T47D (cell line): ENCODE results near the gene FHIT.

Experiments used
- DNase-seq, 2 experiments: peaks; one replicate each; pipeline versions ENCODE4 v3.0.0 to v3.0.0-alpha.2; 2011 to 2012; ENCODE audit warnings: low read depth in 1 of 2, low spot score in 1 of 2
- JUND ChIP-seq: IDR thresholded peaks from 2 replicates; pipeline ENCODE4 v1.6.1; 2012; ENCODE audit warnings: low read depth
- in situ Hi-C: cut with HindIII; loops from 2 replicates; pipeline ENCODE4 v1.10.0; 2016; ENCODE audit warnings: low sequenced_read_pairs, low pct_unique_long_range_greater_than_20kb

The FHIT gene

DNA sequence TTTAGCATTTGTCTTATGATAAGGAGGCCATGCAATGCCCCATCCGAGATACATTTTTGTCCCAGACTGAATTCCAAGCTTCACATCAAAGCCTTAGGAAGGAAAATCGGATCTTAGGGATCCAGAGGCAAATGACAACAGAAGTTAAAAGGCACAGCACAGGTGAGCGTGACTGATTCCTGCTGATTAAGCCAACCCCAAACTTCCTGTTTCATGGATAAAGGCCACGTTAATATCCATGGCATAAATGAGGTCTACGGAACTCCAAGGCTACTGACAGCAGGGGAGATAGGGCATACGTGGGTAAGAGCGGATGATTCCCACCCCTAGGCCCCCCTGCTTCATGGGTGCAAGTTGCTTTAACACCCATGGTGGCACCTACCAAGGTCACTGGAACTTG, 471.6 kb downstream of the FHIT start:
- in situ Hi-C loops = no loop called here
- no peak for DNase-seq
- no peak for TF ChIP-seq JUND

DNA sequence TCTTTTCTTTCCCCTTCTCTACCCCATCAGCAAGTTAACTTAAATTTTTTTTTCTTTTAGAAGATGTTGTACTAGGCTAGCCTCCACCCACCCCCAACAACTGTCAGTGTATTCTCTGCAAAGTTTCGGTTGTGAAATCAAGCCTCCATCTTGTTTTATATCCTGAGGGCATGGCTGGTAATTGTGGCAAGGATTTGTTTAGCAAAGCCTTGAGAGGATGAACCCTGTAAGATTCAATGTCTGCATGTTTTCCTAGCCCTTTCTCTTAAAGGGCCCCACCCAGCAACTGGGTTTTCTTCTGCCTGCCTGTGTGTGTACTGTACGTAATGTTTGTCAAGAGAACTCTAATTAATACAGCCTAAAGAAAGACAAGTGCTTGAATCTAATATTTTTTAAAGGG, 475.3 kb downstream of the FHIT start:
- TF ChIP-seq JUND = no peak
- in situ Hi-C loops = no loop called here
- peak in 1 of 2 experiments; percentile 77 for DNase-seq

DNA sequence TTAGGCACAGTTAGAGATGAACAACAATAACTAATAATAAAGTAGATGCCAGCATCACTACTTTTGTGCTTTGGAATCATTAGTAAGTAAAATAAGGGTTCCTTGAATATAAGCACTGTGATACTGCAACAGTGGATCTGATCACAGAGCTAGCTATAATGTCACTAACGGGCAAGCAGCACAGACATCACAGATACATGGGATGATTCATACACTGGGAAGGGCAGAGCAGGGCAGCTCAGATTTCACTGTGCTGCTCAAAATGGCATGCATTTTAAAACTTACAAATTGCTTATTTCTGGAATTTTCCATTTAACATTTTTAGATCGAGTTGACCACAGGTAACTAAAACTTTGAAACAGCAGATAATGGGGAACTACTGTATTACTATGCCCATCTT, 476.6 kb downstream of the FHIT start:
- no peak for DNase-seq
- no peak for TF ChIP-seq JUND
- in situ Hi-C loops = no loop called here

DNA sequence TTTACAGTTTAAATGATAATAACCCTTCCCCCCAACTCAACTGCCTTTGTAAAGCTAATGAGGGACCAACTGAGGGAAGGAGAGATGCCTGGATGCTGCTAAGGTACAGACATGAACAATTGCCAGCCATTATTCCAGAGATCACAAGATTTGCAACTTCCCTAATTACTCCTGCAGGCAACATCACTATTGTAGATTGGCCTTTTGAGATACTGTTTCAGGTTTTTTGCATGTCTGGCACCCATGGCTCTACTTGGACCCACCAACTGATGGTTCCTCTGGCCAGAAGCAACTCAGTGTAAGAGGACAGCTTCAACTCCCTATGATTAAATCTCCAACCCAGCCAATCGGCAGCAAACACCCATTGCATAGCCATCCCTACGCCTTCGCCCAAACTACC, 478.7 kb downstream of the FHIT start:
- no peak for TF ChIP-seq JUND
- in situ Hi-C loops = no loop called here
- no peak for DNase-seq

DNA sequence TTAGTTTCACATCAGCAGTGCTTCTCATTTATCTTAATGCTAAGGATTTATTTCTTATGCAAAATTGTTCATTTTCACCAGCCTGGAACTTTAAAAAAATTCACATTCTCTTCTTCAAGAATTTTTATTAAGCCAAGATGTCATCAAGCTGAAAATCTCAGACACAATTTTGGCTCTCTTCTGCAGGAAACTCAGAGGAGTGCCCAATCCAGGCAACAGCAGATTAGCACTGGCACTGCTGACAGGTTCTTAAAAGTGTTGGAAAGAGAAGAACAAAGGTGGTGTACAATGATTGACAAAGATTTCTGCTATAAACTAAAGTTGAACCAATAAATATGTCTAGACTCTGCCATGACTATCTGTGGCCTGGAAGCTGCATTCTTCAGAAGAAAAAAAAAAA, 479.5 kb downstream of the FHIT start:
- in situ Hi-C loops = no loop called here
- no peak for TF ChIP-seq JUND
- no peak for DNase-seq

DNA sequence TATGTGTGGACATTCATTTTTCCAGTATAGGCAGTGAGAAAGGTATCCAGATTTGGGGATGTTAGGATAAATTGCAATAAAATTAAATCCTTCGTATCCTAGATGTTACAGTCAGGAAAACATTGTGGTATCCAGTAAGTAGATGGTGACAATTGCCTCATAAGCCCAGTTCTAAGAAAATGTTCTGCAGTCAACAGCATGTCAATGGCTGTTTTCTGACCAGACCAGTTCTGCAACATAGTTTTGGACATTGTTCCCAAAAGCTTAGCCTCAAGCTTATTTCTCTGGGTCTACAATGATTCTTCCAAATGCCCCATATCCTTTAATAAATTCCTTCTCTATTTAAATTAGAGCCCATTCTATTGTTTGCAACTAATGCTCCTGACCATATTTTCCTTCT, 480.7 kb downstream of the FHIT start:
- in situ Hi-C loops = no loop called here
- TF ChIP-seq JUND = no peak
- DNase-seq = peak; percentile 9 to 90

DNA sequence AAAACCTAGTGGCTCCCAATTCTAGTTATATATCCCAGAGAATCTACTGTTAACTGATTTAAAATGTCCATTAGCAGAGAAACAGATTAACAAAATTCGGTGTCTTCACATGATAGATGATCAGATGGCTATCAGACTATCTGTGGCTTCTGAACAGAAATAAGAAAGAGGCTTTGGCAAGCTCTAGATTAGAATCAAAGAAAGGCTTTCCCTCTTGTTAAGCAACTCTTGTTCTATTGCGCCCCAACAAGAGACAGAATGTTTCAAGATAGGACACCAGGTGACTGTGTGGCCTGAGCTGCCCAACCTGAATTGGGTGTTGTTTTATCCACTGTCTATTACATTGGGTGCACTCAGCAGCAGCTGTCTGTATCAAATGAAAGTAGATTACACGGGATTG, 483.7 kb downstream of the FHIT start:
- no peak for TF ChIP-seq JUND
- in situ Hi-C loops = no loop called here
- no peak for DNase-seq

DNA sequence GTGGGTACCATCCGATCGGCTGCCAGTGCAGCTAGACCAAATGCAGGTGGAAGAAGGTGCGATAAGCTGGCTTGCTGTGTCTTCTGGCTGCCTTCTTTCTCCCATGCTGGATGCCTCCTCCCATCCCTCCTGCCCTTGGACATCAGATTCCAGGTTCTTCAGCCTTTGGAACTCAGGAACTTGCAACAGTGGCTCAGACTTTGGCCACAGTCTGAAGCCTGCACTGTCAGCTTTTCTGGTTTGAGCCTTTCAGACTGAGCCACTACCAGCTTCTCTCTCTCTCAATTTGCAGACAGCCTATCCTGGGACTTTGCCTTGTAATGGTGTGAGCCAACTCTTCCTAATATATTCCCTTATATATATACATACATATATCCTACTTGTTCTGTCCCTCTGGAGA, 485.5 kb downstream of the FHIT start:
- no peak for TF ChIP-seq JUND
- in situ Hi-C loops = no loop called here
- DNase-seq = no peak

DNA sequence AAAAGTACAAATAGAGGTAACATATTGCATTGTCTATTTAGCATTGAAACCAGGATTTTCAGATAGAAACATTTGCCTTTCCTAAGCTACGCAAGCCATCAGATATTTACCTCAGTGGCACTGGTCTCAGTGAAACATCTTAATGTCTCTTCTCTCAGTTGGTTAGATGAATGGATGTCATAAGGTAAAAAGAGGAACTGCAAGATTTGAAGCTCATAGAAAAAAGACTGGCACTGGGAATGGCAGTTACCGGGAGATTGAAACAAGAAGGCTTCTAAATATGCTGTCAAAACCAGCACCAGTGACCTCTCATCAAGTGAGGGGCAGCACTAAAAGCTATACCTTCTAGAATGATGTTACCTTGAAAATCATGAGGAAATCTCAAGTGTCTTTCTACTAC, 486.4 kb downstream of the FHIT start:
- no peak for DNase-seq
- TF ChIP-seq JUND = no peak
- in situ Hi-C loops = no loop called here

DNA sequence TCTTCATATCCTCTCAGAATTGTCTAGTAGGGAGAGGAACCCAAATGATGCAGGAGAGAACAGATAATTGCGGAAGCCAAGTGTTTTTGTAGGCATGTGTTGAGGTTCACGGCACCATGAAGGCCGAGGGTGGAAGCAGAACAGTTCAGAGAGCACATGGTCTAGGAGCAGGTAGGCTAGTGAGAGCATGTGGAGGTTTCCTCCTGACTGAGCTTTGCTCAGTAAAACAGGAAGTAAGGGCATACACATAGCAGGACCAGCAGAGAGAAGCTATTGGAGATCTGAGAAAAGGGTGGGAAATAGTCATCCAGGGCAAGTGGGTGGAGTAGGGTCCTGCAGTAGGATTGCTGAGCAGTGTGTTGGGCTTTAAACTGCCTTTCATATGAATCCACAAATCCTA, 491.1 kb downstream of the FHIT start:
- DNase-seq = no peak
- in situ Hi-C loops = no loop called here
- no peak for TF ChIP-seq JUND

DNA sequence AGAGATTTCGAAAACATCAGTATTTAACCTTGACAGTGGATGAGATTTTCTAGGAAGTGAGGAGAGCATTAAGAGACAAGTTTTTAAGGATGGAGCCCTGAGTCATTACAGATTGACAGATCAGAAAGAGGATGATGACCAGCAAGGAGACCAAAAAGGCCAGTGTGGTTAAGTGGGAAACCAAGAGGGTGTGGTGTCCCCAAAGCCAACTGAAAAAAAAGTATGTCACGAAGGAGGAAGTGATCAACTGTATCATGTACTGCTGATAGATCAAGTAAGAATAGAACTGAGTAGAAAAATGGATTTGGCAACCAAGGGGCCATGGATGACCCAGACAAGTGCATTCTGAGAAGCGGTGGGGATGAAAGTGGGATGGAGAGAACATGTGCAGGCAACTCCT, 491.8 kb downstream of the FHIT start:
- no peak for DNase-seq
- in situ Hi-C loops = no loop called here

DNA sequence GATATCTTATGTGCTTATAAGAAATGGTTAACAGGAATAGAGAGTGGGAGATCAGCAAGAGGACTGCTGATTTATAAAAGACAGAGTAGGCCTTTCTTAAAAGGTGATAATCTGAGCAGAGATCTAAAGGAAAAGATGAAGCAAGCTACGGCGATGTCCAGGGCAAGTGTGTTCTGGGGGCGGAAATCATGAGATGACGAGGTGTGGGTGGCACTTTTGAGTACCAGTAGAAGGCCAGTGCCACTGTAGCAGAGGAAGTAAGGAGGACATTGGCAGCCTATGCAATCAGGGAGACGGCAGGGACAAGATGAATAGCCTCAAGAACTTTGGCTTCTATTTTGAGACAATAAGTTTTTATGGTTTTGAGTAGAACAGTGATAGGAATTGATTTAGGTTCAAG, 492.4 kb downstream of the FHIT start:
- DNase-seq = no peak
- no peak for TF ChIP-seq JUND
- in situ Hi-C loops = no loop called here

More for the DNA sequence above, 491.8 kb downstream of the FHIT start:
- TF ChIP-seq JUND = no peak

DNA sequence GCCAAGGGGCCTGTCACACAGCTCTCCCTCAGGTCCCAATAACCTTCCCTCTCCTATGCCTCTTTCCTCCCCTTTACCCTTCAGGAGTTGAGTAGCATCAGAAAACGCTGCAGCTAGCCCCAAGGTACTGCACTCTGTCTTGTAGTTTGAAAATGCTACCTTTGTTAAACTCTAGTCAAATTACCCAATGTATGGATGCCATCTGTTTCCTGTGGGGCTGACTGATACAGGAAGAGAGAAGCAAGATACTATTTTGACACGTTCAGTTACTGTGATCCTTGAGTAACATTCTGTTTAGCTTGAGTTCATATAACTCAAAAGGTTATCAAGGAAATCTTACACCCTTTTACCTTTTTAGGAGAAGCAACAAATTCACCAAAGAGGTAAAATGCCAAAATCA, 493.1 kb downstream of the FHIT start:
- TF ChIP-seq JUND = no peak
- in situ Hi-C loops = no loop called here
- DNase-seq = no peak

DNA sequence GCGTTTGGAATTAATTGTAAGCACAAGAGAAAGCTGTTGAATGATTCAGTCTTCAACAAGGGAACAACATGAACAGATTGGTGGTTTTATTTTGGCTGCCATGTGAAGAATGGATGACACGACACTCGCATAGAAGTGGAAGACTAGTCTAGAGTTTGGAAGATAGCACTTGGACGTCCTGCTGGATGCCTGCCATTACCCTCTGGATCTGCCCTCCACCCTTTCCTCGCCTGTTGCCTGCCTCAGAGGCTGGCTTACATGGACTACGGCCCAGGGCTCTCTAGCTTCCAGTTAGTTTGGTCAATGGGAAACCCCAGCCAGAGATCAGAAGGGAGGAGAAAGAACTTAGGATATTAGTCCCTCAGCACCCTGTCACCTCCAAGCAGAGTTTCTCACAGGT, 493.5 kb downstream of the FHIT start:
- in situ Hi-C loops = no loop called here
- TF ChIP-seq JUND = no peak
- DNase-seq = no peak
